GM23338 (cell line): ENCODE data around the gene CMTM6. TPM values are rescaled to one million over a fixed set of nuclear protein-coding genes. Genes with fewer than 3 reads are reported as not detected.

Experiments
- ATAC-seq: fragments of 200-7000 bp; cut with Tn5 transposase; 3 replicates; pipeline ENCODE4 v1.9.1; 2020
- DNase-seq: peaks from one replicate; pipeline ENCODE4 v3.0.0-alpha.2; 2015; ENCODE audit warnings: low spot score
- H2AFZ ChIP-seq: fragments of 200-600 bp; sonication (generic); 2 replicates; pipeline ENCODE4 v1.8.0; 2016; ENCODE audit warnings: antibody characterized with exemption, mild to moderate bottlenecking, moderate library complexity
- H3F3A ChIP-seq: fragments of 200-600 bp; sonication (generic); replicated peaks from 2 replicates; pipeline ENCODE4 v1.8.0; 2017; ENCODE audit warnings: antibody characterized with exemption, mixed run types, low read depth
- H3K27ac ChIP-seq: fragments of 200-600 bp; sonication (generic); 2 replicates; pipeline ENCODE4 v1.6.1; 2016; ENCODE audit warnings: low read depth
- H3K27me3 ChIP-seq: fragments of 200-600 bp; sonication (generic); 2 replicates; pipeline ENCODE4 v1.8.0; 2016; ENCODE audit warnings: mild to moderate bottlenecking, mixed run types, moderate library complexity; ENCODE audit not compliant: insufficient read depth
- H3K36me3 ChIP-seq: fragments of 200-600 bp; sonication (generic); 2 replicates; pipeline ENCODE4 v1.8.0; 2016; ENCODE audit warnings: mild to moderate bottlenecking; ENCODE audit not compliant: insufficient read depth
- H3K4me1 ChIP-seq: fragments of 200-600 bp; sonication (generic); 2 replicates; pipeline ENCODE4 v1.8.0; 2016; ENCODE audit warnings: mild to moderate bottlenecking, moderate library complexity; ENCODE audit not compliant: insufficient read depth
- H3K4me2 ChIP-seq: fragments of 200-600 bp; sonication (generic); 2 replicates; pipeline ENCODE4 v1.7.1; 2017; ENCODE audit warnings: mixed run types
- H3K4me3 ChIP-seq: fragments of 200-600 bp; sonication (generic); 2 replicates; pipeline ENCODE4 v1.6.1; 2016; ENCODE audit warnings: mixed run types
- H3K79me2 ChIP-seq: fragments of 200-600 bp; sonication (generic); replicated peaks from 2 replicates; pipeline ENCODE4 v1.8.0; 2017; ENCODE audit warnings: mild to moderate bottlenecking; ENCODE audit not compliant: insufficient read depth
- H3K9me2 ChIP-seq: fragments of 200-600 bp; sonication (generic); 2 replicates; pipeline ENCODE4 v1.8.0; 2017; ENCODE audit not compliant: insufficient read depth
- H4K20me1 ChIP-seq: fragments of 200-600 bp; sonication (generic); replicated peaks from 2 replicates; pipeline ENCODE4 v1.8.0; 2017; ENCODE audit warnings: mild to moderate bottlenecking; ENCODE audit not compliant: insufficient read depth
- H3K27ac Mint-ChIP-seq: 2 replicates; pipeline ENCODE4 v1.8.0; 2020; ENCODE audit warnings: inconsistent platforms, mild to moderate bottlenecking, moderate library complexity, mixed read lengths
- H3K27me3 Mint-ChIP-seq: 3 replicates; pipeline ENCODE4 v1.8.0; 2022; ENCODE audit warnings: low read depth, mild to moderate bottlenecking, moderate library complexity, mixed read lengths, inconsistent platforms; ENCODE audit not compliant: insufficient read depth, poor library complexity
- H3K36me3 Mint-ChIP-seq: 3 replicates; pipeline ENCODE4 v1.8.0; 2021; ENCODE audit warnings: low read depth, mild to moderate bottlenecking, inconsistent platforms, moderate library complexity, mixed read lengths
- H3K4me1 Mint-ChIP-seq: 3 replicates; pipeline ENCODE4 v1.8.0; 2020; ENCODE audit warnings: mild to moderate bottlenecking, inconsistent platforms, mixed read lengths
- H3K4me3 Mint-ChIP-seq: 3 replicates; pipeline ENCODE4 v1.8.0; 2021; ENCODE audit warnings: moderate library complexity, mild to moderate bottlenecking, inconsistent platforms, mixed read lengths
- H3K9me3 Mint-ChIP-seq: 3 replicates; pipeline ENCODE4 v1.8.0; 2020; ENCODE audit warnings: moderate library complexity, mild to moderate bottlenecking, inconsistent platforms, mixed read lengths
- CREB1 ChIP-seq: fragments of 250-450 bp; sonication (Bioruptor Pico); IDR thresholded peaks from 2 replicates; pipeline ENCODE4 v1.5.0; 2020; ENCODE audit warnings: low read depth, mild to moderate bottlenecking, moderate library complexity
- CTCF ChIP-seq, 2 experiments: fragments of 200-600 bp in 1 of 2; sonication (generic) in 1 of 2; conservative IDR thresholded peaks; 2 replicates each; pipeline versions ENCODE4 v1.5.1 to v1.6.1; 2016 to 2017; ENCODE audit warnings: antibody characterized with exemption in 2 of 2, low read depth in 2 of 2, mild to moderate bottlenecking in 2 of 2, moderate library complexity in 1 of 2
- ETS1 ChIP-seq: IDR thresholded peaks from 2 replicates; pipeline ENCODE4 v1.6.1; 2016; ENCODE audit warnings: antibody characterized with exemption
- EZH2 ChIP-seq: fragments of 200-600 bp; sonication (generic); IDR thresholded peaks from one replicate; pipeline ENCODE4 v1.8.0; 2017; ENCODE audit warnings: antibody characterized with exemption, mild to moderate bottlenecking, low read depth; ENCODE audit not compliant: unreplicated experiment
- EZH2phosphoT487 ChIP-seq: fragments of 200-600 bp; sonication (generic); IDR thresholded peaks from one replicate; pipeline ENCODE4 v1.8.1; 2018; ENCODE audit warnings: antibody characterized with exemption; ENCODE audit not compliant: unreplicated experiment
- JUNB ChIP-seq: IDR thresholded peaks from one replicate; pipeline ENCODE4 v1.6.1; 2016; ENCODE audit warnings: antibody characterized with exemption; ENCODE audit not compliant: unreplicated experiment
- NANOG ChIP-seq: IDR thresholded peaks from 2 replicates; pipeline ENCODE4 v1.6.1; 2016; ENCODE audit warnings: antibody characterized with exemption, borderline replicate concordance
- POLR2AphosphoS5 ChIP-seq: IDR thresholded peaks from 2 replicates; pipeline ENCODE4 v1.6.1; 2016; ENCODE audit warnings: antibody characterized with exemption, low read depth
- REST ChIP-seq: IDR thresholded peaks from one replicate; pipeline ENCODE4 v1.6.1; 2018; ENCODE audit warnings: antibody characterized with exemption; ENCODE audit not compliant: unreplicated experiment
- STAT1 ChIP-seq: IDR thresholded peaks from one replicate; pipeline ENCODE4 v1.6.1; 2016; ENCODE audit warnings: antibody characterized with exemption; ENCODE audit not compliant: unreplicated experiment
- ZNF114 ChIP-seq: fragments of 250-450 bp; sonication (Bioruptor Pico); IDR thresholded peaks from 2 replicates; pipeline ENCODE4 v1.5.0; 2020; ENCODE audit warnings: mild to moderate bottlenecking, moderate library complexity
- ZNF331 ChIP-seq: fragments of 250-450 bp; sonication (Bioruptor Pico); IDR thresholded peaks from 2 replicates; pipeline ENCODE4 v1.5.0; 2020; ENCODE audit warnings: low read depth, mild to moderate bottlenecking, moderate library complexity
- ZNF462 ChIP-seq: fragments of 250-450 bp; sonication (Bioruptor Pico); IDR thresholded peaks from 2 replicates; pipeline ENCODE4 v1.5.0; 2020; ENCODE audit warnings: mild to moderate bottlenecking, moderate library complexity
- polyA plus RNA-seq: library from polyadenylated mRNA; unstranded; fragments of >200 nt; fragmentation: Nextera tagmentation; extraction: Ambion mirVana; gene quantifications from 2 replicates; pipeline ENCODE4 v1.2.1, GENCODE V29; 2016
- total RNA-seq: library from RNA; depleted of rRNA; stranded (reverse); fragments of >200 nt; shearing (Covaris generic); gene quantifications from 2 replicates; pipeline ENCODE4 v1.2.3, GENCODE V29; 2014

Gene CMTM6
- total and polyA plus RNA-seq, 2 experiments from 2014 or later, result 42.3 to 123 TPM

- no peaks in the 10 kb centered on the region for H3K9me3 Mint-ChIP-seq
- H3K4me1 Mint-ChIP-seq, result peaks cover 24% of the 10 kb centered on the region
- Histone ChIP-seq H3K4me3 (peak overlapping the region; percentile 89), H3K79me2 (peaks cover 49% of the 10 kb centered on the region), H2AFZ (peak overlapping the region; percentile 52), H3K9me2 (no peaks in the 10 kb centered on the region), H4K20me1 (0 out of 2 replicates have a peak, but pooled peaks cover 5% of the 10 kb centered on the region), H3K4me1 (peaks cover 23% of the 10 kb centered on the region), H3K36me3 (no peaks in the 10 kb centered on the region), H3F3A (peaks cover 6% of the 10 kb centered on the region; the same call in 1 of the 2 replicates), H3K27ac (peak overlapping the region; percentile 92), H3K4me2 (peak overlapping the region; percentile 94), H3K27me3 (no peaks in the 10 kb centered on the region)
- DNase-seq (no peak), ATAC-seq (no peak)
- peak overlapping the region; percentile 35; the same call in 1 of the 2 replicates for H3K27ac Mint-ChIP-seq
- no peaks in the 10 kb centered on the region for H3K27me3 Mint-ChIP-seq
- H3K36me3 Mint-ChIP-seq, result peaks cover 1% of the 10 kb centered on the region; the same call in 2 of the 3 replicates
- H3K4me3 Mint-ChIP-seq, result peak overlapping the region; percentile 92
- TF ChIP-seq ZNF114 (CRISPR knock-in tag) (no peak), STAT1 (no peak), POLR2AphosphoS5 (no peak), ZNF331 (CRISPR knock-in tag) (no peak), NANOG (no peak), EZH2phosphoT487 (no peak), ETS1 (no peak), EZH2 (no peak), REST (no peak), CTCF (conservative IDR thresholded peaks at IDR 0.05; ENCODE audit: low read depth in 2 of 2) (no peak), JUNB (no peak), ZNF462 (CRISPR knock-in tag) (no peak), CREB1 (CRISPR knock-in tag) (no peak)
These were observed 902 bp downstream of the CMTM6 start for GRCh38 chr3:32501783-32502117.
